Measurements from ENCODE around the gene SMIM21. TPM values are rescaled to one million over a fixed set of nuclear protein-coding genes. Genes with fewer than 3 reads are reported as not detected.

The SMIM21 gene
- total RNA-seq, result not detected
- not detected for polyA plus RNA-seq

- ChIA-PET POLR2A (no interaction called here), CTCF (no interaction called here)
- DNase-seq, result no peak
- Mint-ChIP-seq H3K9me3 (peaks cover 0 to 1% (median 0%) of the 10 kb centered on the region in 5 donors), H3K4me1 (no peaks in the 10 kb centered on the region), H3K36me3 (no peaks in the 10 kb centered on the region), H3K27me3 (peaks cover 2 to 43% of the 10 kb centered on the region in 2 donors), H3K4me3 (no peak within 1 kb of the TSS), H3K27ac (no peak within 1 kb of the TSS)
- no peaks in the 10 kb centered on the region for H3K9me3 ChIP-seq (ENCODE audit: low read length)
- H3K4me1 ChIP-seq (ENCODE audit: insufficient read depth, low read length), result no peaks in the 10 kb centered on the region
- no peak within 1 kb of the TSS for H3K27ac ChIP-seq (ENCODE audit: low read depth, low read length)
- H3K27me3 ChIP-seq (ENCODE audit: insufficient read depth, low read length, poor library complexity, severe bottlenecking), result no peaks in the 10 kb centered on the region
- no peaks in the 10 kb centered on the region for H3K36me3 ChIP-seq (ENCODE audit: insufficient read depth, low read length)
- no peak within 1 kb of the TSS for H3K4me3 ChIP-seq (ENCODE audit: low read length)
Observed at GRCh38 chr18:75427603-75428002, at the start of gene SMIM21. Gene SMIM21, minus strand, starts transcription at chr18:75427703. Its CDS starts 140 bp downstream, at chr18:75427563.

GRCh38 chr18:75475228-75475627 lies 47.7 kb upstream of the SMIM21 start:
- peaks cover 1 to 19% of the 10 kb centered on the region in 2 donors for H3K27me3 Mint-ChIP-seq
- no peak overlapping the region for H3K4me3 ChIP-seq (ENCODE audit: low read length)
- H3K27ac ChIP-seq (ENCODE audit: low read depth, low read length), result no peak overlapping the region
- no peaks in the 10 kb centered on the region for H3K27me3 ChIP-seq (ENCODE audit: insufficient read depth, low read length, poor library complexity, severe bottlenecking)
- ChIA-PET CTCF (no interaction called here), POLR2A (no interaction called here)
- no peaks in the 10 kb centered on the region for H3K9me3 Mint-ChIP-seq
- DNase-seq, result no peak
- H3K4me1 ChIP-seq (ENCODE audit: insufficient read depth, low read length), result no peaks in the 10 kb centered on the region
- H3K4me1 Mint-ChIP-seq, result peaks cover 0 to 2% (median 0%) of the 10 kb centered on the region in 3 donors
- no peak overlapping the region for H3K27ac Mint-ChIP-seq
- no peaks in the 10 kb centered on the region for H3K36me3 Mint-ChIP-seq
- H3K4me3 Mint-ChIP-seq, result no peak overlapping the region
- H3K36me3 ChIP-seq (ENCODE audit: insufficient read depth, low read length), result no peaks in the 10 kb centered on the region
- no peaks in the 10 kb centered on the region for H3K9me3 ChIP-seq (ENCODE audit: low read length)

GRCh38 chr18:75474332-75474731 lies 46.8 kb upstream of the SMIM21 start:
- Histone ChIP-seq H3K4me1 (ENCODE audit: insufficient read depth, low read length) (no peaks in the 10 kb centered on the region), H3K9me3 (ENCODE audit: low read length) (no peaks in the 10 kb centered on the region), H3K4me3 (ENCODE audit: low read length) (no peak overlapping the region), H3K36me3 (ENCODE audit: insufficient read depth, low read length) (no peaks in the 10 kb centered on the region), H3K27ac (ENCODE audit: low read depth, low read length) (no peak overlapping the region), H3K27me3 (ENCODE audit: insufficient read depth, low read length, poor library complexity, severe bottlenecking) (no peaks in the 10 kb centered on the region)
- Mint-ChIP-seq H3K9me3 (no peaks in the 10 kb centered on the region), H3K36me3 (no peaks in the 10 kb centered on the region), H3K4me3 (no peak overlapping the region), H3K4me1 (peaks cover 0 to 2% (median 0%) of the 10 kb centered on the region in 3 donors), H3K27ac (no peak overlapping the region), H3K27me3 (peaks cover 1 to 24% of the 10 kb centered on the region in 2 donors)
- DNase-seq, result no peak
- POLR2A ChIA-PET, result no interaction called here
- CTCF ChIA-PET, result no interaction called here

- Mint-ChIP-seq H3K27me3 (peaks cover 1 to 24% of the 10 kb centered on the region in 2 donors), H3K36me3 (no peaks in the 10 kb centered on the region), H3K9me3 (no peaks in the 10 kb centered on the region), H3K4me1 (no peaks in the 10 kb centered on the region), H3K27ac (no peak overlapping the region), H3K4me3 (no peak overlapping the region)
- Histone ChIP-seq H3K27me3 (ENCODE audit: insufficient read depth, low read length, poor library complexity, severe bottlenecking) (no peaks in the 10 kb centered on the region), H3K27ac (ENCODE audit: low read depth, low read length) (no peak overlapping the region), H3K36me3 (ENCODE audit: insufficient read depth, low read length) (no peaks in the 10 kb centered on the region), H3K4me3 (ENCODE audit: low read length) (no peak overlapping the region), H3K4me1 (ENCODE audit: insufficient read depth, low read length) (no peaks in the 10 kb centered on the region), H3K9me3 (ENCODE audit: low read length) (no peaks in the 10 kb centered on the region)
- ChIA-PET CTCF (no interaction called here), POLR2A (no interaction called here)
- no peak for DNase-seq
Observed at GRCh38 chr18:75473316-75473715, 45.8 kb upstream of the SMIM21 start.

GRCh38 chr18:75472906-75473305 lies 45.4 kb upstream of the SMIM21 start:
- DNase-seq, result no peak
- Mint-ChIP-seq H3K4me1 (no peaks in the 10 kb centered on the region), H3K9me3 (no peaks in the 10 kb centered on the region), H3K4me3 (no peak overlapping the region), H3K27ac (no peak overlapping the region), H3K36me3 (no peaks in the 10 kb centered on the region), H3K27me3 (peaks cover 1 to 24% of the 10 kb centered on the region in 2 donors)
- Histone ChIP-seq H3K4me1 (ENCODE audit: insufficient read depth, low read length) (no peaks in the 10 kb centered on the region), H3K27me3 (ENCODE audit: insufficient read depth, low read length, poor library complexity, severe bottlenecking) (no peaks in the 10 kb centered on the region), H3K4me3 (ENCODE audit: low read length) (no peak overlapping the region), H3K27ac (ENCODE audit: low read depth, low read length) (no peak overlapping the region), H3K9me3 (ENCODE audit: low read length) (no peaks in the 10 kb centered on the region), H3K36me3 (ENCODE audit: insufficient read depth, low read length) (no peaks in the 10 kb centered on the region)
- POLR2A ChIA-PET, result no interaction called here
- CTCF ChIA-PET, result no interaction called here

GRCh38 chr18:75472396-75472795 lies 44.9 kb upstream of the SMIM21 start:
- Histone ChIP-seq H3K9me3 (ENCODE audit: low read length) (no peaks in the 10 kb centered on the region), H3K4me1 (ENCODE audit: insufficient read depth, low read length) (no peaks in the 10 kb centered on the region), H3K27me3 (ENCODE audit: insufficient read depth, low read length, poor library complexity, severe bottlenecking) (no peaks in the 10 kb centered on the region), H3K36me3 (ENCODE audit: insufficient read depth, low read length) (no peaks in the 10 kb centered on the region), H3K27ac (ENCODE audit: low read depth, low read length) (no peak overlapping the region), H3K4me3 (ENCODE audit: low read length) (no peak overlapping the region)
- Mint-ChIP-seq H3K4me1 (no peaks in the 10 kb centered on the region), H3K27ac (no peak overlapping the region), H3K9me3 (no peaks in the 10 kb centered on the region), H3K36me3 (no peaks in the 10 kb centered on the region), H3K4me3 (no peak overlapping the region), H3K27me3 (peaks cover 1 to 24% of the 10 kb centered on the region in 2 donors)
- POLR2A ChIA-PET, result no interaction called here
- CTCF ChIA-PET, result no interaction called here
- no peak for DNase-seq

GRCh38 chr18:75471850-75472249 lies 44.3 kb upstream of the SMIM21 start:
- no peak overlapping the region for H3K4me3 ChIP-seq (ENCODE audit: low read length)
- no peak for DNase-seq
- no peaks in the 10 kb centered on the region for H3K4me1 ChIP-seq (ENCODE audit: insufficient read depth, low read length)
- ChIA-PET CTCF (no interaction called here), POLR2A (no interaction called here)
- Mint-ChIP-seq H3K4me3 (no peak overlapping the region), H3K36me3 (no peaks in the 10 kb centered on the region), H3K27me3 (peaks cover 1 to 24% of the 10 kb centered on the region in 2 donors), H3K27ac (no peak overlapping the region), H3K4me1 (no peaks in the 10 kb centered on the region), H3K9me3 (no peaks in the 10 kb centered on the region)
- no peaks in the 10 kb centered on the region for H3K9me3 ChIP-seq (ENCODE audit: low read length)
- no peaks in the 10 kb centered on the region for H3K36me3 ChIP-seq (ENCODE audit: insufficient read depth, low read length)
- no peaks in the 10 kb centered on the region for H3K27me3 ChIP-seq (ENCODE audit: insufficient read depth, low read length, poor library complexity, severe bottlenecking)
- H3K27ac ChIP-seq (ENCODE audit: low read depth, low read length), result no peak overlapping the region

GRCh38 chr18:75467851-75468250 lies 40.3 kb upstream of the SMIM21 start:
- ChIA-PET CTCF (no interaction called here), POLR2A (no interaction called here)
- Mint-ChIP-seq H3K27ac (no peak overlapping the region), H3K27me3 (peaks cover 1 to 22% of the 10 kb centered on the region in 2 donors), H3K4me1 (no peaks in the 10 kb centered on the region), H3K9me3 (no peaks in the 10 kb centered on the region), H3K36me3 (no peaks in the 10 kb centered on the region), H3K4me3 (no peak overlapping the region)
- no peaks in the 10 kb centered on the region for H3K4me1 ChIP-seq (ENCODE audit: insufficient read depth, low read length)
- no peaks in the 10 kb centered on the region for H3K36me3 ChIP-seq (ENCODE audit: insufficient read depth, low read length)
- no peak overlapping the region for H3K4me3 ChIP-seq (ENCODE audit: low read length)
- H3K27ac ChIP-seq (ENCODE audit: low read depth, low read length), result no peak overlapping the region
- H3K9me3 ChIP-seq (ENCODE audit: low read length), result no peaks in the 10 kb centered on the region
- DNase-seq, result no peak
- no peaks in the 10 kb centered on the region for H3K27me3 ChIP-seq (ENCODE audit: insufficient read depth, low read length, poor library complexity, severe bottlenecking)

- Mint-ChIP-seq H3K36me3 (no peaks in the 10 kb centered on the region), H3K4me1 (no peaks in the 10 kb centered on the region), H3K27ac (no peak overlapping the region), H3K4me3 (no peak overlapping the region), H3K27me3 (peaks cover 3 to 17% of the 10 kb centered on the region in 2 donors), H3K9me3 (no peaks in the 10 kb centered on the region)
- no peaks in the 10 kb centered on the region for H3K36me3 ChIP-seq (ENCODE audit: insufficient read depth, low read length)
- H3K27ac ChIP-seq (ENCODE audit: low read depth, low read length), result no peak overlapping the region
- DNase-seq, result no peak
- H3K4me1 ChIP-seq (ENCODE audit: insufficient read depth, low read length), result no peaks in the 10 kb centered on the region
- no peak overlapping the region for H3K4me3 ChIP-seq (ENCODE audit: low read length)
- H3K9me3 ChIP-seq (ENCODE audit: low read length), result no peaks in the 10 kb centered on the region
- ChIA-PET CTCF (no interaction called here), POLR2A (no interaction called here)
- no peaks in the 10 kb centered on the region for H3K27me3 ChIP-seq (ENCODE audit: insufficient read depth, low read length, poor library complexity, severe bottlenecking)
Observed at GRCh38 chr18:75467281-75467795, 39.8 kb upstream of the SMIM21 start.
